ENCODE measurements around the gene ARID4A.
"Not testable (repeated sequence)": the region's sequence is repeated elsewhere in the genome, so short reads cannot be mapped to it uniquely, and the experiment has no call there.

The ARID4A gene

DNA sequence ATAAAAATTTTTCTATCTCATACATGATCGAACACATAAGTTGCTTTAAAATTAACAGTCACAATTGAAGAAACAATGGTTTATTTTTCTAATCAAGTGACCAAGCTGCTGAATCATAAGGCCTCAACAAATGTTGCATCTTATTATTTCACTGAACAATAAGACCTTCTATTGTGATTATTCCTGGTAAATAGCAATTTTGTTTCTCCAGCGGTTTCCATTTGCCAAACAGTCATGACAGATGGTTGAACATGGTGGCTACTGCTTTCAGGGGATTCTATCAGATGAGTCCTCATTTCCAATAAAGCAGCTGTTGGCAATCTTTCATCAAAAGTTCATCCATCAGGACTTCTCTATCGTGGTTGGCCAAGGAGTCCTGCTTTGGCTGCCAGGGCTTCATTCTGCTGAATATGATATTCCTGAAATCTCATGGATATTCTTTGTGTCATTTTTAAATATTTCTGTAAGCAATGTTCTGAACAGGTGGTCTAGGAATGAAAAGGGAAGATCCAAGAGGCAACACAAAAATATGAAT, 110.4 kb downstream of the ARID4A start:
- Histone ChIP-seq H3K36me3 (peaks cover 22% of the 10 kb centered on the region), H3K27me3 (no peaks in the 10 kb centered on the region), H3K9me3 (no peaks in the 10 kb centered on the region), H3K4me1 (ENCODE audit: control insufficient read depth in 1 of 2, insufficient read depth in 1 of 2, low read depth in 1 of 2, low read length in 1 of 2) (no peaks in the 10 kb centered on the region), H3K4me3 (ENCODE audit: low read depth in 1 of 2, low read length in 1 of 2) (no peak overlapping the region), H3K27ac (no peak overlapping the region)
- TF ChIP-seq, protein P1, sequence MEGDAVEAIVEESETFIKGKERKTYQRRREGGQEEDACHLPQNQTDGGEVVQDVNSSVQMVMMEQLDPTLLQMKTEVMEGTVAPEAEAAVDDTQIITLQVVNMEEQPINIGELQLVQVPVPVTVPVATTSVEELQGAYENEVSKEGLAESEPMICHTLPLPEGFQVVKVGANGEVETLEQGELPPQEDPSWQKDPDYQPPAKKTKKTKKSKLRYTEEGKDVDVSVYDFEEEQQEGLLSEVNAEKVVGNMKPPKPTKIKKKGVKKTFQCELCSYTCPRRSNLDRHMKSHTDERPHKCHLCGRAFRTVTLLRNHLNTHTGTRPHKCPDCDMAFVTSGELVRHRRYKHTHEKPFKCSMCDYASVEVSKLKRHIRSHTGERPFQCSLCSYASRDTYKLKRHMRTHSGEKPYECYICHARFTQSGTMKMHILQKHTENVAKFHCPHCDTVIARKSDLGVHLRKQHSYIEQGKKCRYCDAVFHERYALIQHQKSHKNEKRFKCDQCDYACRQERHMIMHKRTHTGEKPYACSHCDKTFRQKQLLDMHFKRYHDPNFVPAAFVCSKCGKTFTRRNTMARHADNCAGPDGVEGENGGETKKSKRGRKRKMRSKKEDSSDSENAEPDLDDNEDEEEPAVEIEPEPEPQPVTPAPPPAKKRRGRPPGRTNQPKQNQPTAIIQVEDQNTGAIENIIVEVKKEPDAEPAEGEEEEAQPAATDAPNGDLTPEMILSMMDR (IDR thresholded peaks at IDR 0.05), result no peak

DNA sequence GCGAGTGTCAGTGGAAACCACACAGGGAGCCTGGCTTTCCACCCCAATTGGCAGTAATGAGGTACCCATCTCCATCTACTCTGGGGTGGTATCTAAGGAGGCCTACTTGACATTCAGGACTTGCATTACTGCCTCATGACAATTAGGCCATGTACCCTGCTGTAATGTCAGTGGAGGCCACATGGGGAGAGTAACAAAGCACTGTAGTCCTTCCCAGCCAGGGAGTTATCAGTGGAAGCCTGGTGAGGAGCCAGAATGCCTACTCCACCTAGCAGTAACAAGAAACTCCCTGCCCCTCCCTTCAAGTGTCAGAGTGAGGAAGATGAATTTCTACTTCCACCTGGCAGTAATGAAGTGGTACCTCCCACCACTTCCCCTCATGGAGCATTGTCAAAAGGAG, 116.5 kb downstream of the ARID4A start:
- Histone ChIP-seq H3K4me1 (ENCODE audit: control insufficient read depth in 1 of 2, insufficient read depth in 1 of 2, low read depth in 1 of 2, low read length in 1 of 2) (no peaks in the 10 kb centered on the region), H3K9me3 (no peaks in the 10 kb centered on the region), H3K27me3 (no peaks in the 10 kb centered on the region), H3K4me3 (ENCODE audit: low read depth in 1 of 2, low read length in 1 of 2) (no peak overlapping the region), H3K27ac (no peak overlapping the region), H3K36me3 (peaks cover 12% of the 10 kb centered on the region)
- TF ChIP-seq, protein P1 (IDR thresholded peaks at IDR 0.05), result no peak

- no peaks in the 10 kb centered on the region for H3K27me3 ChIP-seq
- H3K4me1 ChIP-seq (ENCODE audit: control insufficient read depth in 1 of 2, insufficient read depth in 1 of 2, low read depth in 1 of 2, low read length in 1 of 2), result no peaks in the 10 kb centered on the region
- no peak overlapping the region for H3K27ac ChIP-seq
- TF ChIP-seq, protein P1 (IDR thresholded peaks at IDR 0.05), result no peak
- H3K4me3 ChIP-seq (ENCODE audit: low read depth in 1 of 2, low read length in 1 of 2), result no peak overlapping the region
- no peaks in the 10 kb centered on the region for H3K9me3 ChIP-seq
- peaks cover 1% of the 10 kb centered on the region for H3K36me3 ChIP-seq
These were observed 117.5 kb downstream of the ARID4A start for GRCh38 chr14:58415636-58416547.

GRCh38 chr14:58416934-58417333, 118.6 kb downstream of the ARID4A start:
- not testable (repeated sequence) for H3K27ac ChIP-seq; H3K4me1 ChIP-seq (ENCODE audit: control insufficient read depth in 1 of 2, insufficient read depth in 1 of 2, low read depth in 1 of 2, low read length in 1 of 2); H3K36me3 ChIP-seq; H3K27me3 ChIP-seq; H3K4me3 ChIP-seq (ENCODE audit: low read depth in 1 of 2, low read length in 1 of 2); H3K9me3 ChIP-seq
